HEK293T (cell line): ENCODE results near the gene LSM2.

Experiments used
- ELF4 ChIP-seq: fragments of 450-650 bp; IDR thresholded peaks from 2 replicates; pipeline ENCODE4 v1.6.1; 2017; ENCODE audit warnings: antibody characterized with exemption
- FOXA1 ChIP-seq: fragments of 450-650 bp; IDR thresholded peaks from 2 replicates; pipeline ENCODE4 v1.6.1; 2016; ENCODE audit warnings: mild to moderate bottlenecking
- FOXM1 ChIP-seq: fragments of 450-650 bp; IDR thresholded peaks from 2 replicates; pipeline ENCODE4 v1.6.1; 2017; ENCODE audit warnings: mild to moderate bottlenecking, borderline replicate concordance
- L3MBTL2 ChIP-seq: fragments of 450-650 bp; conservative IDR thresholded peaks from 2 replicates; pipeline ENCODE4 v1.6.1; 2016; ENCODE audit warnings: mild to moderate bottlenecking
- SUZ12 ChIP-seq: fragments of 450-650 bp; IDR thresholded peaks from 2 replicates; pipeline ENCODE4 v1.6.1; 2016; ENCODE audit warnings: mild to moderate bottlenecking
- ZNF384 ChIP-seq: fragments of 450-650 bp; IDR thresholded peaks from 2 replicates; pipeline ENCODE4 v1.6.1; 2016
- TF ChIP-seq, protein P1 (sequence below): fragments of 450-650 bp; IDR thresholded peaks from 2 replicates; pipeline ENCODE4 v1.6.1; 2016

DNA sequence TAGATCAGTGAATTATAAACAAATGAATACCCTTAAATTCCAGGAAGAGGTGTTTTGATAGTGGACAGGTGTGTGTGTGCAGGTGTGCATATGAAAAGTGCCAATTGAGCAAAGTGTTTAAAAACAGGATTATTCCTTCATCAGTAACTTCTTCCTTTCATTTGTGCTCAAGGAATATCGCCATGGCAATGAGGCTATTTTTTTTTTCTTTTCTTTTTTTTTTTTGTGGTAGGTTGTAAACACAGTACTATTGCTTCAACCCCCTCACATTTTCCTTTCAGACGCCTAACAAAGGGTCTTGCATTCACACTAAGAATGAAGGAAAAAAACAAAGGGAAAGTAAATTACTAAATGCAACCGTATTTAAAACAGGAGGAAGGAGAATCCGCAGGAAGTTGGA is 18.8 kb upstream of the LSM2 start:
- TF ChIP-seq FOXM1: no peak
- no peak for TF ChIP-seq SUZ12
- no peak for TF ChIP-seq FOXA1
- peak; percentile 44; the same call in 1 of the 2 replicates for TF ChIP-seq ZNF384
- TF ChIP-seq, protein P1, sequence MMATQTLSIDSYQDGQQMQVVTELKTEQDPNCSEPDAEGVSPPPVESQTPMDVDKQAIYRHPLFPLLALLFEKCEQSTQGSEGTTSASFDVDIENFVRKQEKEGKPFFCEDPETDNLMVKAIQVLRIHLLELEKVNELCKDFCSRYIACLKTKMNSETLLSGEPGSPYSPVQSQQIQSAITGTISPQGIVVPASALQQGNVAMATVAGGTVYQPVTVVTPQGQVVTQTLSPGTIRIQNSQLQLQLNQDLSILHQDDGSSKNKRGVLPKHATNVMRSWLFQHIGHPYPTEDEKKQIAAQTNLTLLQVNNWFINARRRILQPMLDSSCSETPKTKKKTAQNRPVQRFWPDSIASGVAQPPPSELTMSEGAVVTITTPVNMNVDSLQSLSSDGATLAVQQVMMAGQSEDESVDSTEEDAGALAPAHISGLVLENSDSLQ: no peak
- TF ChIP-seq ELF4: no peak
- no peak for TF ChIP-seq L3MBTL2
